SK-N-MC (cell line): ENCODE results near the gene JPH3.
"Not testable (repeated sequence)": the region's sequence is repeated elsewhere in the genome, so short reads cannot be mapped to it uniquely, and the experiment has no call there.

Experiments used
- EZH2 ChIP-seq: fragments of 200-600 bp; sonication (generic); IDR thresholded peaks from one replicate; pipeline ENCODE4 v1.6.1; 2017; ENCODE audit warnings: antibody characterized with exemption
- FOXP2 ChIP-seq: optimal IDR thresholded peaks from 2 replicates; pipeline ENCODE3; 2011; ENCODE audit warnings: mild to moderate bottlenecking, moderate library complexity; ENCODE audit not compliant: insufficient read depth; ENCODE audit errors: extremely low read length, control extremely low read depth
- POLR2AphosphoS5 ChIP-seq: IDR thresholded peaks from 2 replicates; pipeline ENCODE4 v1.6.1; 2012; ENCODE audit warnings: mild to moderate bottlenecking, low read depth, low read length, borderline replicate concordance

DNA sequence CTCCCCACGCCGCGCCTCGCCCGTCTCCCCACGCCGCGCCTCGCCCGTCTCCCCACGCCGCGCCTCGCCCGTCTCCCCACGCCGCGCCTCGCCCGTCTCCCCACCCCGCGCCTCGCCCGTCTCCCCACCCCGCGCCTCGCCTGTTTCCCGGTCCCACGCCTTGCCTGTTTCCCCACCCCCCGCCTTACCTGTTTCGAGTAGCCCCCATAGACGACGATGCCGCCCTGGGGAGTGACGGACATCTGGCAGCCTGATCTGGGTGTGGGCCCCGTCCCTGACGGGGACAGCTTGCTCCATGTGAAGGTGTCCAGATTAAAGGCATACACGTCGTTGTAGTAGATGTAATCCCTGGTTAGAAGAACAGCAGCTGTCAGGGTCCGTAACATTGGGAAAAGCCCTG lies 124.3 kb downstream of the JPH3 start:
- TF ChIP-seq POLR2AphosphoS5, EZH2, FOXP2: not testable (repeated sequence)
